OCI-LY7 (cell line): Measurements from ENCODE around the gene KCNIP4. TPM values are rescaled to one million over a fixed set of nuclear protein-coding genes. Genes with fewer than 3 reads are reported as not detected.

Experiments used
- BruUV-seq: library from RNA; stranded (reverse); fragments of 400-500 nt; replicated peaks from 2 replicates; lab custom pipeline; 2021; lab: Mats Ljungman, UMichigan
- CTCF ChIA-PET: fragments of 300-600 bp; sonication (Branson Sonifier 250); formaldehyde crosslinking; loops from one replicate; lab custom pipeline; 2022; ENCODE audit warnings: antibody characterized with exemption; ENCODE audit not compliant: unreplicated experiment; lab: Charles Lee
- POLR2A ChIA-PET: fragments of 300-600 bp; sonication (Branson Sonifier 250); formaldehyde crosslinking; loops from one replicate; lab custom pipeline; 2022; ENCODE audit warnings: antibody characterized with exemption; lab: Charles Lee
- DNase-seq: peaks from one replicate; pipeline ENCODE4 v3.0.0-alpha.2; 2015; ENCODE audit warnings: low spot score
- H2AFZ ChIP-seq: fragments of 200-600 bp; sonication (generic), shearing (Covaris generic); 2 replicates; pipeline ENCODE4 v1.6.1; 2014; ENCODE audit warnings: mild to moderate bottlenecking, antibody characterized with exemption, low read length, moderate library complexity
- H3K27ac ChIP-seq: fragments of 200-600 bp; sonication (generic); 2 replicates; pipeline ENCODE4 v1.5.1; 2014; ENCODE audit warnings: mixed run types, low read depth, mild to moderate bottlenecking, moderate library complexity, low read length, inconsistent platforms; ENCODE audit not compliant: poor library complexity, severe bottlenecking
- H3K36me3 ChIP-seq: fragments of 200-600 bp; sonication (generic); 2 replicates; pipeline ENCODE4 v1.6.1; 2014; ENCODE audit warnings: mild to moderate bottlenecking, antibody characterized with exemption, low read length, moderate library complexity, mixed read lengths; ENCODE audit not compliant: insufficient read depth
- H3K4me1 ChIP-seq: fragments of 200-600 bp; sonication (generic); 2 replicates; pipeline ENCODE4 v1.5.1; 2014; ENCODE audit warnings: mild to moderate bottlenecking, low read length; ENCODE audit not compliant: insufficient read depth, poor library complexity, severe bottlenecking
- H3K4me2 ChIP-seq: fragments of 200-600 bp; sonication (generic); 2 replicates; pipeline ENCODE4 v1.6.1; 2014; ENCODE audit warnings: mild to moderate bottlenecking, low read length
- H3K4me3 ChIP-seq: fragments of 200-600 bp; sonication (generic); 2 replicates; pipeline ENCODE4 v1.5.1; 2014; ENCODE audit warnings: mild to moderate bottlenecking, low read depth, low read length; ENCODE audit not compliant: poor library complexity, severe bottlenecking
- H3K79me2 ChIP-seq: fragments of 200-600 bp; sonication (generic); 2 replicates; pipeline ENCODE4 v1.6.1; 2016; ENCODE audit warnings: low read depth, mild to moderate bottlenecking, low read length, moderate library complexity, mixed read lengths; ENCODE audit not compliant: insufficient read depth
- H3K9me2 ChIP-seq: fragments of 200-600 bp; sonication (generic); 2 replicates; pipeline ENCODE4 v1.6.1; 2016; ENCODE audit warnings: mild to moderate bottlenecking, low read length, mixed read lengths; ENCODE audit not compliant: insufficient read depth
- H3K9me3 ChIP-seq: fragments of 200-600 bp; sonication (generic); 2 replicates; pipeline ENCODE4 v1.6.1; 2014; ENCODE audit warnings: mild to moderate bottlenecking, mixed run types, low read length, mixed read lengths
- H4K20me1 ChIP-seq: fragments of 200-600 bp; sonication (generic); 2 replicates; pipeline ENCODE4 v1.6.1; 2014; ENCODE audit warnings: mild to moderate bottlenecking, antibody characterized with exemption, low read length, moderate library complexity, mixed read lengths; ENCODE audit not compliant: insufficient read depth
- EZH2phosphoT487 ChIP-seq: fragments of 200-600 bp; sonication (generic); IDR thresholded peaks from 2 replicates; pipeline ENCODE4 v1.6.1; 2018; ENCODE audit warnings: low read depth, borderline replicate concordance, mild to moderate bottlenecking, mixed run types, antibody characterized with exemption, low read length, moderate library complexity, mixed read lengths
- intact Hi-C: fragments of 100-400 bp; cut with micrococcal nuclease; formaldehyde crosslinking; loops from one replicate; pipeline ENCODE4 v1.10.0; 2022; ENCODE audit not compliant: unreplicated experiment
- total RNA-seq, 2 experiments: library from RNA; depleted of rRNA in 1 of 2; stranded (reverse); fragments of >200 nt in 1 of 2; shearing (Covaris generic) in 1 of 2; gene quantifications; 2 replicates each; pipeline ENCODE4 v1.2.3, GENCODE V29; 2014 to 2022
- TF ChIP-seq, protein P1 (sequence below): fragments of 200-600 bp; sonication (generic); conservative IDR thresholded peaks from 2 replicates; pipeline ENCODE4 v1.5.1; 2014; ENCODE audit warnings: mild to moderate bottlenecking, antibody characterized with exemption, low read length, moderate library complexity, mixed read lengths

KCNIP4 gene
- total RNA-seq, 2 experiments from 2014 or later = not detected

DNA sequence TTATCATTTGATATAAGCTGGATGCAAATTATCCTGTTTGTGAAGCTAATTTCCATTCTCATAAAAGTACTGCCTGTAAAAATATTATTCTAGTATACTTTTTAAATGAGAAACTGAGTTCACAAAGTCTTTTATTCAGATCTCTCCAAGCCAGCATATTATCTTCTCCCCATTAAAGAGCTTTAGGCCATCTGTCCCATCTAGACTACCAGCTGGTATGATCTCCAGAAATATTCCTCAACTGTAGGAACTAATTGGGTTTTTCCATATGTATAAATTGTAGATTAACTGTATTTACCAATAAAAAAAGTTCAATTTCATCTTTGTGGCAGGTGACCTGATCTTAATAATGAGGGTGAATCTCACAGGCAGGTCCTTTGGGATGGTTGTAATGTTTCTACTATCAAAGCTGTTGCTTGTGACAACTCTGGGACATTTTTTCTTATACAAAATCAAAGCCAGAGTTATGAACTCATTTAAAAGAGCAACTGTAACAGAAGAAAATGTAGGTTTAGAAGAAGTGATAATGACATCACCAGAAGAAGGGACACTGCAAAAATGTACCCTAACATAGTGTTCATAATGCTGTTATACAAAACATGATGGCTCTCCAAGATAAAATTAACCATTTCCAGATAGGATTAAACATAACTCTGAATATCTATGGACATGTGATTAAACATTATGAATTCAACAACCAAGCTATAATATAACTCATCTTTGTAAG is 132.8 kb downstream of the KCNIP4 start:
- TF ChIP-seq EZH2phosphoT487 = no peak
- TF ChIP-seq, protein P1, sequence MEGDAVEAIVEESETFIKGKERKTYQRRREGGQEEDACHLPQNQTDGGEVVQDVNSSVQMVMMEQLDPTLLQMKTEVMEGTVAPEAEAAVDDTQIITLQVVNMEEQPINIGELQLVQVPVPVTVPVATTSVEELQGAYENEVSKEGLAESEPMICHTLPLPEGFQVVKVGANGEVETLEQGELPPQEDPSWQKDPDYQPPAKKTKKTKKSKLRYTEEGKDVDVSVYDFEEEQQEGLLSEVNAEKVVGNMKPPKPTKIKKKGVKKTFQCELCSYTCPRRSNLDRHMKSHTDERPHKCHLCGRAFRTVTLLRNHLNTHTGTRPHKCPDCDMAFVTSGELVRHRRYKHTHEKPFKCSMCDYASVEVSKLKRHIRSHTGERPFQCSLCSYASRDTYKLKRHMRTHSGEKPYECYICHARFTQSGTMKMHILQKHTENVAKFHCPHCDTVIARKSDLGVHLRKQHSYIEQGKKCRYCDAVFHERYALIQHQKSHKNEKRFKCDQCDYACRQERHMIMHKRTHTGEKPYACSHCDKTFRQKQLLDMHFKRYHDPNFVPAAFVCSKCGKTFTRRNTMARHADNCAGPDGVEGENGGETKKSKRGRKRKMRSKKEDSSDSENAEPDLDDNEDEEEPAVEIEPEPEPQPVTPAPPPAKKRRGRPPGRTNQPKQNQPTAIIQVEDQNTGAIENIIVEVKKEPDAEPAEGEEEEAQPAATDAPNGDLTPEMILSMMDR = no peak
- no peaks in the 10 kb centered on the region for H4K20me1 ChIP-seq
- no peaks in the 10 kb centered on the region for H3K36me3 ChIP-seq
- CTCF ChIA-PET = no interaction called here
- H3K27ac ChIP-seq = no peak overlapping the region
- no TSS peak for BruUV-seq
- no peak overlapping the region for H3K4me3 ChIP-seq
- POLR2A ChIA-PET = interaction anchor here (0.6 kb wide), 1 partner anchor 439 kb away, joined by 3 read pairs; no protein-coding TSS in a partner anchor
- H2AFZ ChIP-seq = no peak overlapping the region
- no peak overlapping the region for H3K4me2 ChIP-seq
- H3K9me3 ChIP-seq = no peaks in the 10 kb centered on the region
- no peak for DNase-seq
- H3K79me2 ChIP-seq = no peaks in the 10 kb centered on the region
- H3K9me2 ChIP-seq = no peaks in the 10 kb centered on the region
- intact Hi-C loops = no loop called here
- H3K4me1 ChIP-seq = no peaks in the 10 kb centered on the region

DNA sequence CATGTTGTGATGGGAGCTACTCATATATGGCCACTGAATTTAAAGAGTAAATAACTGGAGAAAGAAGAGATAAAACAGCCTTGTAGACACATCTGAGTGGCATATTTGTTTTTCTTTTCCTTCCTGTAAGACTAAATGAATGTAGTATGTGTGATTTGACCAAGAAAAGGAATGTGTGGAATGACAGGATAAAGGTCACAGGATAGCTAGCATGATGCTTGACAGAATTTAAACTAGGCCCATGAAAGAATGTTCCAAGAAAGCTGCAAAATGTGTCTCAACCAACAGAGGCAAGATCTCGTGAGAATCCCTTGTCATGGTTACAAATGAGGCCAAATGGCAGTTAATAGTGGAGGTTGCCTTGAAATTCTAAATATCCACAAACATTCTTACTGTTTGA is 137.0 kb downstream of the KCNIP4 start:
- H3K27ac ChIP-seq = no peak overlapping the region
- H3K4me1 ChIP-seq = no peaks in the 10 kb centered on the region
- H3K4me3 ChIP-seq = no peak overlapping the region
- no peaks in the 10 kb centered on the region for H3K9me3 ChIP-seq
- POLR2A ChIA-PET = no interaction called here
- no peak overlapping the region for H3K4me2 ChIP-seq
- TF ChIP-seq EZH2phosphoT487 = no peak
- TF ChIP-seq, protein P1 = no peak
- CTCF ChIA-PET = no interaction called here
- no peaks in the 10 kb centered on the region for H3K36me3 ChIP-seq
- no peak overlapping the region for H2AFZ ChIP-seq
- H3K9me2 ChIP-seq = no peaks in the 10 kb centered on the region
- DNase-seq = no peak
- no peaks in the 10 kb centered on the region for H4K20me1 ChIP-seq
- intact Hi-C loops = no loop called here
- BruUV-seq = no TSS peak
- H3K79me2 ChIP-seq = no peaks in the 10 kb centered on the region

DNA sequence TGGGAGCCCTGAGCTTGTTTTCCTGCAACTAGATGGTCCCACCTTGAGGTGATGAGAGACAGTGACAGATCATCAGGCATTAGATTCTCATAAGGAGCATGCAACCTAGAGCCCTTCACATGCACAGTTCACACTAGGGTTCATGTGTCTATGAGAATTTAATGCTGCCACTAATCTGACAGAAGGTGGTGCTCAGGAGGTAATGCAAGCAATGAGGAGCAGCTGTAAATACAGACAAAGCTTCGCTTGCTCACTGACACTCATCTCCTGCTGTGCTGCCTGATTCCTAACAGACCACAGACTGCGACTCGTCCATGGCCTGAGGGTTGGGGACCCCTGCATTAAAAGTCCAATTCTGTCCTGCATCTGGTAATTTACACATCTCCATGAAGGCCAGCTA is 141.6 kb downstream of the KCNIP4 start:
- Histone ChIP-seq H3K79me2 (no peaks in the 10 kb centered on the region), H4K20me1 (no peaks in the 10 kb centered on the region), H3K9me2 (no peaks in the 10 kb centered on the region), H2AFZ (no peak overlapping the region), H3K36me3 (no peaks in the 10 kb centered on the region), H3K27ac (no peak overlapping the region), H3K4me2 (no peak overlapping the region), H3K4me1 (no peaks in the 10 kb centered on the region), H3K4me3 (no peak overlapping the region), H3K9me3 (no peaks in the 10 kb centered on the region)
- ChIA-PET CTCF (no interaction called here), POLR2A (no interaction called here)
- no peak for TF ChIP-seq EZH2phosphoT487
- TF ChIP-seq, protein P1 = no peak
- no TSS peak for BruUV-seq
- intact Hi-C loops = no loop called here
- DNase-seq = no peak
